Measurements from ENCODE around the gene KCNV2.

The KCNV2 gene

GRCh38 chr9:2758898-2759510 lies 41.7 kb downstream of the KCNV2 start:
- DNase-seq (ENCODE audit: extremely low read depth, insufficient read length) = no peak
- Histone ChIP-seq H3K27me3 (replicated peaks; ENCODE audit: control insufficient read depth, insufficient read depth, low read length) (no peaks in the 10 kb centered on the region), H3K36me3 (ENCODE audit: control insufficient read depth, insufficient read depth, low read length) (no peaks in the 10 kb centered on the region), H3K4me3 (replicated peaks; ENCODE audit: low read depth, low read length) (no peak overlapping the region)
- TF ChIP-seq, protein P1, sequence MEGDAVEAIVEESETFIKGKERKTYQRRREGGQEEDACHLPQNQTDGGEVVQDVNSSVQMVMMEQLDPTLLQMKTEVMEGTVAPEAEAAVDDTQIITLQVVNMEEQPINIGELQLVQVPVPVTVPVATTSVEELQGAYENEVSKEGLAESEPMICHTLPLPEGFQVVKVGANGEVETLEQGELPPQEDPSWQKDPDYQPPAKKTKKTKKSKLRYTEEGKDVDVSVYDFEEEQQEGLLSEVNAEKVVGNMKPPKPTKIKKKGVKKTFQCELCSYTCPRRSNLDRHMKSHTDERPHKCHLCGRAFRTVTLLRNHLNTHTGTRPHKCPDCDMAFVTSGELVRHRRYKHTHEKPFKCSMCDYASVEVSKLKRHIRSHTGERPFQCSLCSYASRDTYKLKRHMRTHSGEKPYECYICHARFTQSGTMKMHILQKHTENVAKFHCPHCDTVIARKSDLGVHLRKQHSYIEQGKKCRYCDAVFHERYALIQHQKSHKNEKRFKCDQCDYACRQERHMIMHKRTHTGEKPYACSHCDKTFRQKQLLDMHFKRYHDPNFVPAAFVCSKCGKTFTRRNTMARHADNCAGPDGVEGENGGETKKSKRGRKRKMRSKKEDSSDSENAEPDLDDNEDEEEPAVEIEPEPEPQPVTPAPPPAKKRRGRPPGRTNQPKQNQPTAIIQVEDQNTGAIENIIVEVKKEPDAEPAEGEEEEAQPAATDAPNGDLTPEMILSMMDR (IDR thresholded peaks at IDR 0.05; ENCODE audit: insufficient read depth, low read length, poor library complexity, severe bottlenecking) = no peak

- DNase-seq (ENCODE audit: extremely low read depth, insufficient read length) = no peak
- Histone ChIP-seq H3K36me3 (ENCODE audit: control insufficient read depth, insufficient read depth, low read length) (no peaks in the 10 kb centered on the region), H3K4me3 (replicated peaks; ENCODE audit: low read depth, low read length) (no peak overlapping the region), H3K27me3 (replicated peaks; ENCODE audit: control insufficient read depth, insufficient read depth, low read length) (no peaks in the 10 kb centered on the region)
- TF ChIP-seq, protein P1 (IDR thresholded peaks at IDR 0.05; ENCODE audit: insufficient read depth, low read length, poor library complexity, severe bottlenecking) = no peak
Measured at GRCh38 chr9:2761424-2761823, 44.1 kb downstream of the KCNV2 start.

DNA sequence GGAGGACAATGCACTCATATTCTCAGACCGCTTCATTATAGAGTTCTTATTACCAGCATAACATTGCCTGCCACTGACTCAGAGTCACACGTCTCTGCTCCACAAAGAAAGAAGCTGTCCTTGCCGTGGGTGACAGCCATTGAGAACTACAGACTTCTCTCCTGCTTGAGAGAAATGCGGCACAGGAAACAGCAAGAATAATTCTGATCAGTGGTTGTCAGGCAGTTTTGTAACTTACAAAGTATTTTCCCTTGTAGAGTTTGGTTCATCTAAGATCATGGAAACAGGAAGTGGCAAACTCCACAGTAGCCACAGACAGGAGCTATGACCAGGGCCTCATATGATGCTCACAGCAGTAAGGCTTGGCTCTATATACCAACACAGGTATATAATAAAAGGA lies 47.0 kb downstream of the KCNV2 start:
- H3K4me3 ChIP-seq (replicated peaks; ENCODE audit: low read depth, low read length) = no peak overlapping the region
- no peak for DNase-seq (ENCODE audit: extremely low read depth, insufficient read length)
- no peaks in the 10 kb centered on the region; the same call in 1 of the 2 replicates for H3K36me3 ChIP-seq (ENCODE audit: control insufficient read depth, insufficient read depth, low read length)
- TF ChIP-seq, protein P1 (IDR thresholded peaks at IDR 0.05; ENCODE audit: insufficient read depth, low read length, poor library complexity, severe bottlenecking) = no peak
- no peaks in the 10 kb centered on the region for H3K27me3 ChIP-seq (replicated peaks; ENCODE audit: control insufficient read depth, insufficient read depth, low read length)

GRCh38 chr9:2765250-2765880 lies 48.1 kb downstream of the KCNV2 start:
- Histone ChIP-seq H3K4me3 (replicated peaks; ENCODE audit: low read depth, low read length) (no peak overlapping the region), H3K36me3 (ENCODE audit: control insufficient read depth, insufficient read depth, low read length) (peaks cover 1% of the 10 kb centered on the region), H3K27me3 (replicated peaks; ENCODE audit: control insufficient read depth, insufficient read depth, low read length) (no peaks in the 10 kb centered on the region)
- no peak for DNase-seq (ENCODE audit: extremely low read depth, insufficient read length)
- TF ChIP-seq, protein P1 (IDR thresholded peaks at IDR 0.05; ENCODE audit: insufficient read depth, low read length, poor library complexity, severe bottlenecking) = no peak

- H3K36me3 ChIP-seq (ENCODE audit: control insufficient read depth, insufficient read depth, low read length) = peaks cover 2% of the 10 kb centered on the region
- TF ChIP-seq, protein P1 (IDR thresholded peaks at IDR 0.05; ENCODE audit: insufficient read depth, low read length, poor library complexity, severe bottlenecking) = no peak
Measured at GRCh38 chr9:2767800-2768677, 50.7 kb downstream of the KCNV2 start.

More at GRCh38 chr9:2767800-2768677, 50.7 kb downstream of the KCNV2 start:
- DNase-seq (ENCODE audit: extremely low read depth, insufficient read length) = no peak
- no peaks in the 10 kb centered on the region for H3K27me3 ChIP-seq (replicated peaks; ENCODE audit: control insufficient read depth, insufficient read depth, low read length)
- H3K4me3 ChIP-seq (replicated peaks; ENCODE audit: low read depth, low read length) = no peak overlapping the region

Measured in GM06990 (cell line).